M059J (cell line): Measurements from ENCODE around the gene DDX11. TPM values are rescaled to one million over a fixed set of nuclear protein-coding genes. Genes with fewer than 3 reads are reported as not detected.
"Not testable (repeated sequence)": the region's sequence is repeated elsewhere in the genome, so short reads cannot be mapped to it uniquely, and the experiment has no call there.

Experiments used
- DNase-seq: peaks from one replicate; pipeline ENCODE4 v3.0.0-alpha.2; 2012; ENCODE audit warnings: low read depth
- total RNA-seq: library from RNA; depleted of rRNA; stranded (reverse); fragments of >200 nt; shearing (Covaris generic); gene quantifications from 2 replicates; pipeline ENCODE4 v1.2.3, GENCODE V29; 2014; rRNA removed

The DDX11 gene
- total RNA-seq, 1 experiment from 2014 or later: 17.2 TPM

DNA sequence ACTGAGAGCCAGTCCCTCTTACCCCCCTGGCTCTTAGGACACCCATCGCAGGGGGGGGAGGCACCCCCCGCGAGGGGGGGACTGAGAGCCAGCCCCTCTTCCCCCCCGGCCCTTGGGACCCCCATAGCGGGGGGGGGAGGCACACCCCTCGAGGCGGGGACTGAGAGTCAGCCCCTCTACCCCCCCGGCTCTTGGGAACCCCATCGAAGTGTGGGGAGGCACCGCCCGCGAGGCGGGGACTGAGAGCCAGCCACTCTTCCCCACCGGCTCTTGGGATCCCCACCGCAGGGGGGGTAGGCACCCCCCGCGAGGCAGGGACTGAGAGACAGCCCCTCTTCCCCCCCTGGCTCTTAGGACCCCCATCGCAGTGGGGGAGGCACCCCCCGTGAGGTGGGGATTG, 48.8 kb downstream of the DDX11 start:
- no peak for DNase-seq

GRCh38 chr12:31124158-31124557, 50.5 kb downstream of the DDX11 start:
- not testable (repeated sequence) for DNase-seq

DNA sequence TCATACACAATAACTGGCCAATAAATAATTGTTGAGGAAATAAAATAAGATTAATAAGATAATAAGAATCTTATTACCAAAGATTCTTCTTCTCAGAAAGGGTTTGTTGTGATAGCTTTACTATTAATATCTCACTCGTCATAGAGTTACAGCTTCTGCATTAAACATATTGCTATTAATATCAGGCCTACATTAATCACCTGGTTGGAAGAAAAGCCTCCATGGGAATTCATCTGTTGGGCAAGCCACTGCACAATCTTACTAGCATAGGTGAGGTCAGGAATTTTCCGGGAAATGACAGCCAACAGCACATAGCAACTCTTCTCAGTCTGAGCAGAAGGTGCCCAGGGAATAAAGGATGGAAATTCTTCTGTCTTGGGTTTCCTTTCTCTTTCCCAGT, 51.5 kb downstream of the DDX11 start:
- DNase-seq: not testable (repeated sequence)

DNA sequence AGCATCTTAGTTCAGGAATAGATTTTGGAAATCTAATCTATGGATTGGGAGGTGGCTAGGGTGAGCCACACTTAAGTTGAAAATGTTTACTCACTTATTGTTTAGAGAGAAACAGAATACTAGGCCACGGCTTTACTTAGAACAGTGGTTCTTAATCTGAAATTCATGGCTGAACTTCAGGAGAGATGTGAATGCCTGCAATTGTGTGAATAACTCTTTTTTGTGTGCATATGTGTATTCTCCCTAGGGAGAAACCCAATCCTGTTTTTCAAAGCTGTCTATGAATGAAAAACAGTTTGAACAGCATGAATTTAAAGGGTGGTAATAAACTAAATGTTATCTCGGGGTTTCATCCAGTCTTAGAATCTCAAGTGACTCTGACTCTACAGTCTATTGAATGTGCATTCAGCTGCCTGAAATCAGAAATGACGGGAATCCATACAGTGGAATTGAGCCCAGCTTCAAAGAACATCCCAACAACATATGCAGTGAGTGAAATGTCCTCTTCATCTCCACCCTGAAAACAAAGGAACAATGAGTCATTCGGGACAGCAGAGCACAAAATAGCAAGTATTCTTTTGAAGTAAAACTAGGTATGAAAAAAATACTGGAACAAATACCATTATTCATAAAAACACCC, 53.7 kb downstream of the DDX11 start:
- not testable (repeated sequence) for DNase-seq

DNA sequence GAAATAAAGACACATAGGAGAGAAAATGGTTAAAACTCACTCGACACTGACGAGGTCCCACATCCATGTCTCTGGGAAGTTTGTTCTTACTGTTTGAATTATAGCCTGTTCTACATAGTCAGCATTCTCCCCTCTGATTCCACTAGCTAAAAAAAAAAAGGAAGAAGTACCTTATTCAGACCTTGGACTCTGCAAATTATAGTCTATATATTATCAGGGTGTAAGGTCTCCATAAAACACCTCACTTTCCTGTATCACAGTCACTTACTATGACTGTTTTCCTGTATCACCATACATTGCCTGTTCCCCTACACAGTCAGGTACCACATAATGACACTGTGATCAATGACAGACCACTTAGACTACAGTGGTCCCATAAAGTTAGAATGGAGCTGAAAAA, 62.9 kb downstream of the DDX11 start:
- DNase-seq: not testable (repeated sequence)

- DNase-seq: not testable (repeated sequence)
Observed at GRCh38 chr12:31144768-31145167, 71.1 kb downstream of the DDX11 start.

DNA sequence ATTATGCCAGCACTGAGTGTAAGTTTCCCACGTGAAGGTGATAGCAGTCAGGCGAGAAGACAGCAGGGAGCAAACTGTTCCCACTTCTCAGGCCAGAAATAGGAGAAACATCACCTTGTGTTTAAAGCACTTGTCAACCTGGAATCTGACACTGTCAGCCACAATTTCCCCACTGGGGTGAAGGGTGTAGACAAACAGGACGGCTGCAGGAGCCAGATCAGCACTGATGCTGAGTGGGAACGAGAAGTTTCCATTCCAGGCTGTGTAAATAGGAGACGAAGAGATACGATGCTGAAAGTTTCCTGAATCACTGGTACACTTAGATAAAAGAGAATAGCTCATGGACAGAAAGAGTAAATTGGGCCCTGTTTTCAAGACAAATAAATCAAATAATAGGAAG, 71.6 kb downstream of the DDX11 start:
- DNase-seq: not testable (repeated sequence)

- DNase-seq: not testable (repeated sequence)
Observed at GRCh38 chr12:31147415-31147814, 73.8 kb downstream of the DDX11 start.

DNA sequence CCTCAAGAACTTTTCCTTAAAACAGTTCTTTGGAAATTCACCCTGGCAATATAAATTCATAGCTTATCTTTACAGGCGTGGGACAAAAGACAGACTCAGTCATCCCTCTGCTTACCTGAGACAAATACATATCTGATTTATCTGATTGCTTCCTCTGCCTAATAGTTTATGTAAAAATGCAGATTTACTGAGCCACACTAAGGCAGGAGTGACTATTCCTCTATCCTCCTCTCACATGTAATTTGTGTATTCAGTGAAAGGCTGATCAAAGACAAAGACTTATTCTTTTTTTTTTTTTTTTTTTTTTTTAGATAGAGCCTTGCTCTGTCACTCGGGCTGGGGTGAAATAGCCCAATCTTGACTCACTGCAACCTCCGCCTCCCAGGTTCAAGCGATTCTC, 77.1 kb downstream of the DDX11 start:
- DNase-seq: not testable (repeated sequence)

Other genes with a start within 250 kb of the DDX11 start
- 0.39 and 0.44 TPM in 2 replicates for gene TSPAN11, start 147.1 kb upstream of the DDX11 start, total RNA-seq